Lung (tissue), 12 donors: ENCODE data around the gene MON1B. TPM values are rescaled to one million over a fixed set of nuclear protein-coding genes. Genes with fewer than 3 reads are reported as not detected.
"Not testable (repeated sequence)": the region's sequence is repeated elsewhere in the genome, so short reads cannot be mapped to it uniquely, and the experiment has no call there.

Source experiments
- ATAC-seq: fragments of 200-7000 bp; cut with Tn5 transposase; one replicate; pipeline ENCODE4 v1.9.1; 2020; ENCODE audit warnings: moderate number of reproducible peaks; ENCODE audit not compliant: insufficient read depth, low FRiP score
- DNase-seq, 3 donors: peaks; one replicate each; pipeline ENCODE4 v3.0.0-alpha.2; 2013 to 2017
- H3K27ac ChIP-seq, 2 donors: one replicate each; pipeline ENCODE4 v1.5.1; 2013; ENCODE audit warnings: mild to moderate bottlenecking in 2 of 2, moderate library complexity in 2 of 2, control low read depth in 1 of 2, inconsistent platforms in 1 of 2, low read depth in 1 of 2, low read length in 1 of 2
- H3K27me3 ChIP-seq, 3 donors: one replicate each; pipeline ENCODE4 v1.5.1; 2013; ENCODE audit warnings: low read length in 2 of 3; ENCODE audit not compliant: control insufficient read depth in 3 of 3, insufficient read depth in 3 of 3
- H3K36me3 ChIP-seq, 4 donors: one replicate each; pipeline ENCODE4 v1.5.1; 2013; ENCODE audit warnings: low read length in 4 of 4, mild to moderate bottlenecking in 1 of 4, moderate library complexity in 1 of 4; ENCODE audit not compliant: control insufficient read depth in 4 of 4, insufficient read depth in 4 of 4
- H3K4me1 ChIP-seq, 5 donors: one replicate each; pipeline ENCODE4 v1.5.1; 2013; ENCODE audit warnings: low read length in 5 of 5, mild to moderate bottlenecking in 2 of 5, moderate library complexity in 1 of 5; ENCODE audit not compliant: control insufficient read depth in 5 of 5, insufficient read depth in 5 of 5
- H3K4me3 ChIP-seq: one replicate; pipeline ENCODE4 v1.5.1; 2013; ENCODE audit warnings: mild to moderate bottlenecking, control low read depth, moderate library complexity
- H3K9ac ChIP-seq, 2 donors: one replicate each; pipeline ENCODE4 v1.5.1; 2013; ENCODE audit warnings: low read length in 2 of 2, control low read depth in 1 of 2; ENCODE audit not compliant: insufficient read depth in 1 of 2
- H3K9me3 ChIP-seq, 4 donors: one replicate each; pipeline ENCODE4 v1.5.1; 2013; ENCODE audit warnings: low read length in 3 of 4, mild to moderate bottlenecking in 1 of 4, moderate library complexity in 1 of 4; ENCODE audit not compliant: control insufficient read depth in 4 of 4, insufficient read depth in 3 of 4
- CTCF ChIP-seq: IDR thresholded peaks from 2 replicates; pipeline ENCODE4 v1.5.1; 2012; ENCODE audit warnings: mild to moderate bottlenecking; ENCODE audit errors: control extremely low read depth, extremely low read depth
- WGBS, 2 donors: extraction: QIAGEN DNeasy Blood & Tissue Kit; methylation state at CpG; one replicate each; pipeline ENCODE4 v1.1.7; 2013; 5-methylcytosine and 5-hydroxymethylcytosine counted together
- polyA plus RNA-seq, 2 donors: library from polyadenylated mRNA; stranded (reverse); fragments of 200-250 nt; gene quantifications; one replicate each; pipeline ENCODE4 v1.2.1, GENCODE V29; 2013
- total RNA-seq, 2 donors: library from RNA; depleted of rRNA in 1 of 2; stranded (reverse); fragments of >200 nt in 1 of 2; gene quantifications; one replicate each; pipeline ENCODE4 v1.2.1, GENCODE V29; 2014 to 2021
- donor health status: control.
- donor health status: control.
- donor health status: Bipolar disorder and iron deficiency.
- donor health status: healthy.
- donor health status: DM: yes; HTN: yes; CAD: no.

Gene MON1B
- total and polyA plus RNA-seq, 4 donors: 8.8 to 77.8 (median 23.8) TPM

- no peak overlapping the region for H3K4me3 ChIP-seq
- H3K4me1 ChIP-seq: peaks cover 0 to 5% (median 0%) of the 10 kb centered on the region in 5 donors
- H3K36me3 ChIP-seq: no peaks in the 10 kb centered on the region
- TF ChIP-seq CTCF: peak; percentile 62
- WGBS, 2 donors: 55 to 65% methylated on average over 5 of the region's 5 CpGs
- ATAC-seq (peak; percentile 64), DNase-seq (peak; percentile 32 to 85 (median 82))
- H3K9me3 ChIP-seq: no peaks in the 10 kb centered on the region
- H3K9ac ChIP-seq: peak overlapping the region in 1 of 2 donors; percentile 24
- peaks cover 0 to 4% (median 0%) of the 10 kb centered on the region in 3 donors for H3K27me3 ChIP-seq
- no peak overlapping the region for H3K27ac ChIP-seq
Observed at GRCh38 chr16:77171745-77172635, 19.0 kb upstream of the MON1B start.

- DNase-seq (peak in 1 of 3 donors; percentile 31), ATAC-seq (no peak)
- Histone ChIP-seq H3K36me3 (no peaks in the 10 kb centered on the region), H3K27me3 (peaks cover 0 to 4% (median 2%) of the 10 kb centered on the region in 3 donors), H3K4me3 (no peak overlapping the region), H3K27ac (no peak overlapping the region), H3K9ac (no peak overlapping the region), H3K4me1 (peaks cover 0 to 5% (median 0%) of the 10 kb centered on the region in 5 donors), H3K9me3 (no peaks in the 10 kb centered on the region)
- TF ChIP-seq CTCF: no peak
Observed at GRCh38 chr16:77172951-77173350, 18.0 kb upstream of the MON1B start.

GRCh38 chr16:77183137-77183536 is 7.9 kb upstream of the MON1B start:
- Histone ChIP-seq H3K27ac (no peak overlapping the region), H3K9ac (no peak overlapping the region), H3K9me3 (no peaks in the 10 kb centered on the region), H3K4me3 (no peak overlapping the region), H3K27me3 (no peaks in the 10 kb centered on the region), H3K4me1 (no peaks in the 10 kb centered on the region), H3K36me3 (no peaks in the 10 kb centered on the region)
- ATAC-seq (no peak), DNase-seq (no peak)
- 64 to 70% methylated on average over 1 of the region's 1 CpG for WGBS, 2 donors
- TF ChIP-seq CTCF: no peak

GRCh38 chr16:77186298-77186697 is 4.7 kb upstream of the MON1B start:
- H3K9ac ChIP-seq, ATAC-seq, H3K27me3 ChIP-seq, DNase-seq, H3K27ac ChIP-seq, H3K9me3 ChIP-seq, H3K4me3 ChIP-seq, H3K36me3 ChIP-seq, H3K4me1 ChIP-seq: not testable (repeated sequence)
- WGBS, 2 donors: 87 to 95% methylated on average over 1 of the region's 1 CpG
